Ishikawa (cell line): ENCODE results near the gene MAPK8IP1.

Source experiments
- CEBPB ChIP-seq: IDR thresholded peaks from 2 replicates; pipeline ENCODE4 v1.6.1; 2012
- CREB1 ChIP-seq: IDR thresholded peaks from 2 replicates; pipeline ENCODE4 v1.6.1; 2012; ENCODE audit warnings: low read depth
- EGR1 ChIP-seq: IDR thresholded peaks from 2 replicates; pipeline ENCODE4 v1.6.1; 2012
- EP300 ChIP-seq: IDR thresholded peaks from 2 replicates; pipeline ENCODE4 v1.6.1; 2012; ENCODE audit warnings: borderline replicate concordance
- FOXM1 ChIP-seq: IDR thresholded peaks from 2 replicates; pipeline ENCODE4 v1.6.1; 2012; ENCODE audit warnings: low read depth, borderline replicate concordance
- NFIC ChIP-seq: IDR thresholded peaks from 2 replicates; pipeline ENCODE4 v1.6.1; 2012
- RAD21 ChIP-seq: IDR thresholded peaks from 2 replicates; pipeline ENCODE4 v1.6.1; 2012; ENCODE audit warnings: low read depth
- TAF1 ChIP-seq: IDR thresholded peaks from 2 replicates; pipeline ENCODE4 v1.6.1; 2012; ENCODE audit warnings: low read depth, mild to moderate bottlenecking
- TCF12 ChIP-seq: IDR thresholded peaks from 2 replicates; pipeline ENCODE4 v1.6.1; 2012; ENCODE audit warnings: low read depth
- TEAD4 ChIP-seq: IDR thresholded peaks from 2 replicates; pipeline ENCODE4 v1.6.1; 2012
- YY1 ChIP-seq: IDR thresholded peaks from 2 replicates; pipeline ENCODE4 v1.6.1; 2012; ENCODE audit warnings: low read depth
- ZBTB7A ChIP-seq: IDR thresholded peaks from 2 replicates; pipeline ENCODE4 v1.6.1; 2012; ENCODE audit warnings: low read depth
- TF ChIP-seq, protein P1 (sequence below): IDR thresholded peaks from 2 replicates; pipeline ENCODE4 v1.6.1; 2012
- TF ChIP-seq, protein P2 (sequence below): IDR thresholded peaks from 2 replicates; pipeline ENCODE4 v1.6.1; 2012
- TF ChIP-seq, protein P3 (sequence below): IDR thresholded peaks from 2 replicates; pipeline ENCODE4 v1.6.1; 2012; ENCODE audit warnings: low read depth, mild to moderate bottlenecking

MAPK8IP1 gene

GRCh38 chr11:45932217-45932616 is 46.8 kb downstream of the MAPK8IP1 start:
- TF ChIP-seq YY1: no peak
- no peak for TF ChIP-seq CREB1
- TF ChIP-seq, protein P1, sequence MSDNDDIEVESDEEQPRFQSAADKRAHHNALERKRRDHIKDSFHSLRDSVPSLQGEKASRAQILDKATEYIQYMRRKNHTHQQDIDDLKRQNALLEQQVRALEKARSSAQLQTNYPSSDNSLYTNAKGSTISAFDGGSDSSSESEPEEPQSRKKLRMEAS: no peak
- TF ChIP-seq TCF12: no peak
- TF ChIP-seq FOXM1: no peak
- TF ChIP-seq CEBPB: no peak
- no peak for TF ChIP-seq RAD21
- TF ChIP-seq, protein P2, sequence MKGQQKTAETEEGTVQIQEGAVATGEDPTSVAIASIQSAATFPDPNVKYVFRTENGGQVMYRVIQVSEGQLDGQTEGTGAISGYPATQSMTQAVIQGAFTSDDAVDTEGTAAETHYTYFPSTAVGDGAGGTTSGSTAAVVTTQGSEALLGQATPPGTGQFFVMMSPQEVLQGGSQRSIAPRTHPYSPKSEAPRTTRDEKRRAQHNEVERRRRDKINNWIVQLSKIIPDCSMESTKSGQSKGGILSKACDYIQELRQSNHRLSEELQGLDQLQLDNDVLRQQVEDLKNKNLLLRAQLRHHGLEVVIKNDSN: no peak
- no peak for TF ChIP-seq TEAD4
- no peak for TF ChIP-seq EGR1
- TF ChIP-seq, protein P3, sequence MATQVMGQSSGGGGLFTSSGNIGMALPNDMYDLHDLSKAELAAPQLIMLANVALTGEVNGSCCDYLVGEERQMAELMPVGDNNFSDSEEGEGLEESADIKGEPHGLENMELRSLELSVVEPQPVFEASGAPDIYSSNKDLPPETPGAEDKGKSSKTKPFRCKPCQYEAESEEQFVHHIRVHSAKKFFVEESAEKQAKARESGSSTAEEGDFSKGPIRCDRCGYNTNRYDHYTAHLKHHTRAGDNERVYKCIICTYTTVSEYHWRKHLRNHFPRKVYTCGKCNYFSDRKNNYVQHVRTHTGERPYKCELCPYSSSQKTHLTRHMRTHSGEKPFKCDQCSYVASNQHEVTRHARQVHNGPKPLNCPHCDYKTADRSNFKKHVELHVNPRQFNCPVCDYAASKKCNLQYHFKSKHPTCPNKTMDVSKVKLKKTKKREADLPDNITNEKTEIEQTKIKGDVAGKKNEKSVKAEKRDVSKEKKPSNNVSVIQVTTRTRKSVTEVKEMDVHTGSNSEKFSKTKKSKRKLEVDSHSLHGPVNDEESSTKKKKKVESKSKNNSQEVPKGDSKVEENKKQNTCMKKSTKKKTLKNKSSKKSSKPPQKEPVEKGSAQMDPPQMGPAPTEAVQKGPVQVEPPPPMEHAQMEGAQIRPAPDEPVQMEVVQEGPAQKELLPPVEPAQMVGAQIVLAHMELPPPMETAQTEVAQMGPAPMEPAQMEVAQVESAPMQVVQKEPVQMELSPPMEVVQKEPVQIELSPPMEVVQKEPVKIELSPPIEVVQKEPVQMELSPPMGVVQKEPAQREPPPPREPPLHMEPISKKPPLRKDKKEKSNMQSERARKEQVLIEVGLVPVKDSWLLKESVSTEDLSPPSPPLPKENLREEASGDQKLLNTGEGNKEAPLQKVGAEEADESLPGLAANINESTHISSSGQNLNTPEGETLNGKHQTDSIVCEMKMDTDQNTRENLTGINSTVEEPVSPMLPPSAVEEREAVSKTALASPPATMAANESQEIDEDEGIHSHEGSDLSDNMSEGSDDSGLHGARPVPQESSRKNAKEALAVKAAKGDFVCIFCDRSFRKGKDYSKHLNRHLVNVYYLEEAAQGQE: no peak
- no peak for TF ChIP-seq TAF1

DNA sequence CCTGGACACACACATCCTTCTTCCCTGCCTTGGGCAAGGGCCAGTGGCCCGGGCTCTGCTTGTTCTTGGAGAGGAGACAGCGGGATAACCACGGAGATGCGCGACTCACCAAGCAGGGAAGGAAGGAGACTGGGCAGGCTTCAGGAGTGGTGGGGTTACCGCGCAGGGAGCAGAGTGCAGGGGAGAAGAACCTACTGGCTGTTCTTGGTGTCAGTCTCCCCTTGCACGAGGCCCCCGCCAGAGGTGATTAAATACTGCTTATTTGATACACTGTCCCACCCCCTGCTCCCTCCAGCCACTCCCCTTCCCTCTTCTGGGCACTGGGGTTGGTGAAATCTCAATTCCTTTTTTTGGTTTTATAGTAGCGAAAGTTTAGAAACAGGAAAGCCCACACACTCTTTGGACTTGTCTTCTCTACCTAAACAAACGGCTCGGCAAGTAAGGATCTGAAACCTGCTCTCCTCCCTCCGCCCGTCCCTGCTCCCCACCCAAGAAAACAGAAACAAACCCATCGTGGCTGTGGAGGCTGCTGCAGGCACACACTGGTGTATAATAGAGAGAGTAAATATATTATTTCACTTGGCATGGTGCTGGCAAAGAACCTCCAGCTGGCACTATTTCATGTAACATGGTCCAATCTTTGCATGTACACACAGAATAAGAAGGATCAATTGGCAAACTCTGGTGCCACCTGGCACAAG is 47.8 kb downstream of the MAPK8IP1 start:
- TF ChIP-seq NFIC (no peak), EGR1 (no peak), CEBPB (no peak), CREB1 (no peak), TAF1 (no peak), ZBTB7A (no peak), RAD21 (no peak), FOXM1 (no peak), YY1 (no peak)
- TF ChIP-seq, protein P1: no peak
- TF ChIP-seq, protein P2: no peak
- TF ChIP-seq, protein P3: no peak

DNA sequence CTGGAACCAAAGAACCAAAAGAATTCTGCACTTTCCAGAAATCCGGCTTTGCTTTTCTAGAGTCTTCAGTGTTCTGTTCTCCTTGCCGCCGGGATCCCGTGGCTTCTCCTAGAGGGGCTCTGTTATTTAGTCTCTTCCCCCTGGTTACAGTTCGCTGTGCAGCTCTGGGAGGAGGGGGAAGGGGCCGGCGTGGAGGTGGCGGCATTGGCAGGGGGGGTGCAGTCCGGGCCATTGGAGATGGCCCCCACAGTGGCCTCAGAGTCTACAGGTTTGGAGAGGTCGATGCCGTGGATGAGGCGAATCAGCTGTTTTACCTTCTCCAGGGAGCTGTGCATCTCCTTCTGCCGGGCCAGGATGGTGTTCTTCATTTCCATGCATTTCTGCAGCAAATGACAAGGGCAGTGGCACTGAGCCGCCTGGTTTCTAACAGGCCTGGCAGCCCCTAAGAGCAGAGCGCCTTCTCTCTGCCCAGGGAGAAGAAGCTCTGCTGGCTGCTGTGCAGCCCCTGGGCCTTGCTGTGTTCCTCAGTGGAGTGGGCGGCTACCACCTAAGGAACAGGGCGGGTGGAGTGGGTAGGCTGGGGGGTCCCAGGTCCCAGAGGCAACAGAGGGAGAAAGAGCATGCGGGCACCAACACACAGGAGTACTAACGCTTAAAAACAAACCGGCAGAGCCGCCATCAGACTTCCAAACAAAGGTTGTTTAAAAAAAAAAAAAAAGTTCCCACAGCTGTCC is 48.6 kb downstream of the MAPK8IP1 start:
- TF ChIP-seq, protein P3: no peak
- TF ChIP-seq TEAD4: no peak

DNA sequence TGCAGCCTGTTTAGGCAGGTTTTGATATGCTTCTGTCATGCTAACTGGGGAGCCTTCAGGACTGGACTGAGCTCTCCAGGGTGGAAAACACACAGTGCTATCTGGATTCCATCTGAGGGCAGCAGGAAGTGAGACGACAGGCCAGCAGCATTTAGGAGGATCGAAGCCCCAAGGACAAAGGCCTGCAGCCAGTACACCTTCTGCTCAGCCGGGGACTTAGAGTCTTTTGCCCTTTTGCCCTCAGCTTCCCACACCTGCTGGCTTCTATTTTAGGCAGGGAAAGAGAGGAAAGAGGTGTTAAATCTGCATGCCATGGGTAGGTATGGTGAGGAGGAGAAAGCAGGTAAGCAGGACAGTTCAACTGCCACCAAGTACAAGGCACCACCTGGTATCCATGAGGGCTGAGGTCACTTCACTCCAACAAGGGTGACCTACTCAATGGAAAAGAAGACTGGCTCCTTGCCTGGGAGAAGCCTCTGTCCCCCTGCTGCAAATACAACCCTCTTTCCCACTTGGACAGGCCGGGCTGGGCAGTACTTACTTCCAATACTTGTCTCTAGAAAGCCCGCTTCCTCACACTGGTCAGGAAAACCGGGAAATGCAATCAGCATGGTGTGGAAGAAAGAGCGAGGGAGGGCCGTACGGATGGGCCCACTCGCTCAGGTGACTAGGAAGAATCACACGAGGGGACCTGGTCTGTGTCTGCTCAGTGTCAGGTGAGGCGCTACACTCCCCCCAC is 49.3 kb downstream of the MAPK8IP1 start:
- TF ChIP-seq CREB1: no peak

DNA sequence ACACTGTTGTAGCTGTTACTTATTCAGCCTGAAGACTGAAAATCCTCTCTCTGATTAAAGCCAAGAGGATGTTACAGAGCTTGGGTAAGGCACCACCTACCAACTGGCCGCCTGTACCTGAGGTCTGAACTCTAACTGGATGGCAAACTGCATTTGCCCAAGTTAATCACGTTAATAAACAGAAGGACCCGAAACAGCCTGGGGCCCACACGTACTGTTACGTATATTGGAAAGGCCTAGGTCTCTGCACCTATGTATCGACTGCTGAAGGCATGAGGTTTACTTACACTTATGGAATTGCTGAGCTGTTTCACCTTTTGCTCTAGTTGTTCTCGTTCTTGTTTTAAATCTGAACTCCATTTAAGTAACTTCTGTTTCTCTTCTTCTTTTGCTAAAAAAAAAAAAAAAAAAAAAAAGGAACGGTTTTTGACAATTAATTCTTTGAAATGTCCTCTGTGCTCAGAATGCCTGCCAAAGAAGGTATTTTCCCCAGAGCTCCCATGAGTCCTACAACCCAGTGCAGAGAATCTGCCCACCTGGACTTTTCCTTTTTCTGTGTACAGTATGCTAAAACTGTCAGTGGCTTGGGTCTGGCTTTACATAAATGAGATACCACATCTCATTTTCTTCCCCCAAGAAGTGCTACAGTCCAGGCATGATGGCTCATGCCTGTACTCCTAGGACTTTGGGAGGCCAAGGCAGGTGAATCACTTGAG is 50.1 kb downstream of the MAPK8IP1 start:
- TF ChIP-seq CREB1 (no peak), EGR1 (no peak), RAD21 (no peak), TAF1 (no peak), YY1 (no peak), FOXM1 (no peak), EP300 (no peak), TCF12 (no peak), NFIC (no peak), TEAD4 (no peak), ZBTB7A (no peak), CEBPB (no peak)
- TF ChIP-seq, protein P1: no peak
- TF ChIP-seq, protein P2: no peak
- TF ChIP-seq, protein P3: no peak
